ENCODE data around the gene P2RY12. TPM values are rescaled to one million over a fixed set of nuclear protein-coding genes. Genes with fewer than 3 reads are reported as not detected.
"Not testable (repeated sequence)": the region's sequence is repeated elsewhere in the genome, so short reads cannot be mapped to it uniquely, and the experiment has no call there.

The P2RY12 gene
- total RNA-seq, 1 donor from 2014 or later, result not detected

DNA sequence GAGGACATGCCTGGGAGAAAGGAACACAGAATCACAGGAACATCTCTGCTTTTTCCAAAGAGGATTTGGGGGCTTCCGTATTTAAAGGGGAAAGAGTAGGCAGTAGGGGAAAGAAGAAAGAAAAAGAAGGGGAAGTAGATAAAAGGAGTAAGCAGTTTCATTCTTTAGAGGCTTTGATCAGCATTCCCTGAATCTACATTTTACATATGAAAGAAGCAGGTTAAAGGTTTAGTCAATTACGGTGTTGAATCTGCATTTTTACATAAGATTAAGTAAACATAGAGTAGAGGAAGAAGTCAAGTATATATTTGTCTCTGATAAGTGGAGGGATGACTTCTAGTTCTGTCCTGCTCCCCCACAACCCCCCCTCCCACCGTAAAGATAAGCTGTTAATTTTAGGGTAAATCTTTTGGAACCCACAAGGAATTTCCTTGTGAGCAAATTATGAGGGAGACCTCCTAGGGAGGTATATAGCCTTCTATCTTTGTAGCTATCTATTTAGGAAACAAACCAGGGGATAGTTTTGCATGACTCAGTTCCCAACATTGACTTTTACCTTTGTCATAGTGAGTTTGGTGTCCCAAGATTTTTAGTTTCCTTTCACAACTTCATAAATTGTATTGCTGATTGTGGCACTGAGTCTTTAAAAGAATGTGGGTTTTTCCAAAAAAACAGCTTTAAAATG, 8.7 kb upstream of the P2RY12 start:
- Mint-ChIP-seq H3K9me3 (no peaks in the 10 kb centered on the region), H3K4me1 (ENCODE audit: unreplicated experiment) (no peaks in the 10 kb centered on the region), H3K27ac (no peak overlapping the region), H3K27me3 (no peaks in the 10 kb centered on the region), H3K36me3 (peaks cover 7% of the 10 kb centered on the region), H3K4me3 (no peak overlapping the region)
- no peak for DNase-seq (ENCODE audit: extremely low spot score, unreplicated experiment)
- TF ChIP-seq, protein P1, sequence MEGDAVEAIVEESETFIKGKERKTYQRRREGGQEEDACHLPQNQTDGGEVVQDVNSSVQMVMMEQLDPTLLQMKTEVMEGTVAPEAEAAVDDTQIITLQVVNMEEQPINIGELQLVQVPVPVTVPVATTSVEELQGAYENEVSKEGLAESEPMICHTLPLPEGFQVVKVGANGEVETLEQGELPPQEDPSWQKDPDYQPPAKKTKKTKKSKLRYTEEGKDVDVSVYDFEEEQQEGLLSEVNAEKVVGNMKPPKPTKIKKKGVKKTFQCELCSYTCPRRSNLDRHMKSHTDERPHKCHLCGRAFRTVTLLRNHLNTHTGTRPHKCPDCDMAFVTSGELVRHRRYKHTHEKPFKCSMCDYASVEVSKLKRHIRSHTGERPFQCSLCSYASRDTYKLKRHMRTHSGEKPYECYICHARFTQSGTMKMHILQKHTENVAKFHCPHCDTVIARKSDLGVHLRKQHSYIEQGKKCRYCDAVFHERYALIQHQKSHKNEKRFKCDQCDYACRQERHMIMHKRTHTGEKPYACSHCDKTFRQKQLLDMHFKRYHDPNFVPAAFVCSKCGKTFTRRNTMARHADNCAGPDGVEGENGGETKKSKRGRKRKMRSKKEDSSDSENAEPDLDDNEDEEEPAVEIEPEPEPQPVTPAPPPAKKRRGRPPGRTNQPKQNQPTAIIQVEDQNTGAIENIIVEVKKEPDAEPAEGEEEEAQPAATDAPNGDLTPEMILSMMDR (conservative IDR thresholded peaks at IDR 0.05), result no peak

DNA sequence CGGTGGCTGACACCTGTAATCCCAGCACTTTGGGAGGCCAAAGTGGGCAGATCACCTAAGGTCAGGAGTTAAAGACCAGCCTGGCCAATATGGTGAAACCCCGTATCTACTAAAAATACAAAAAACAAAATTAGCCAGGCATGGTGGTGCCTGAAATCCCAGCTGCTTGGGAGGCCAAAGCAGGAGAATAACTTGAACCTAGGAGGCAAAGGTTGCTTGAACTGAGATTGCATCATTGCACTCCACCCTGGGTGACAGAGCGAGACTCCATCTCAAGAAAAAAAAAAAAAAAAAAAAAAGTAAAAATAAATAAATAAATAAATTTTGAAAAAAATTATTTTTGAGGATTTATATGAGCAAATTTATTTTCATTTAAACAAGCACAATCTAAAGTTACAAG, 7.6 kb upstream of the P2RY12 start:
- not testable (repeated sequence) for H3K27ac Mint-ChIP-seq; H3K36me3 Mint-ChIP-seq; H3K9me3 Mint-ChIP-seq; H3K4me1 Mint-ChIP-seq (ENCODE audit: unreplicated experiment); H3K4me3 Mint-ChIP-seq; DNase-seq (ENCODE audit: extremely low spot score, unreplicated experiment); H3K27me3 Mint-ChIP-seq

DNA sequence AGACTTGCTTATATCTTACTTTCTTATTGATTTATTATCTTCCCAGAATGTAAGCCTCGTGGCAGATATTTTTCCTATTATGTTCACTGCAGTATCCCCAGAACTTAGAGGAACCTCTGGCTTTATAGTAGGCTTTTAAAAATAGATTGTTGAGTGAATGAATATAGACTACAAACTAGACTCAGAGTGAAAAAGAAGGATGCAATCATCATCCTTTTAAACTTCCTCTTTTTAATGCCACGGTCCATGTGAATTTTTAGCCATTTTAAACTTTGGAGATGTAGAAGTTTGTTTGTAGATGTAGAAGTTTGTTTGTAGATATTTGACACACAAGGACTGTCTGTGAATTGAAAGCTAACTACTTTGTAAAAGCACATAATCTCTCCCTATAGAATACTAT, 7.2 kb upstream of the P2RY12 start:
- no peak overlapping the region for H3K4me3 Mint-ChIP-seq
- no peaks in the 10 kb centered on the region for H3K9me3 Mint-ChIP-seq
- H3K36me3 Mint-ChIP-seq, result peaks cover 7% of the 10 kb centered on the region
- TF ChIP-seq, protein P1 (conservative IDR thresholded peaks at IDR 0.05), result no peak
- H3K27ac Mint-ChIP-seq, result no peak overlapping the region
- H3K4me1 Mint-ChIP-seq (ENCODE audit: unreplicated experiment), result no peaks in the 10 kb centered on the region
- no peaks in the 10 kb centered on the region for H3K27me3 Mint-ChIP-seq
- no peak for DNase-seq (ENCODE audit: extremely low spot score, unreplicated experiment)

DNA sequence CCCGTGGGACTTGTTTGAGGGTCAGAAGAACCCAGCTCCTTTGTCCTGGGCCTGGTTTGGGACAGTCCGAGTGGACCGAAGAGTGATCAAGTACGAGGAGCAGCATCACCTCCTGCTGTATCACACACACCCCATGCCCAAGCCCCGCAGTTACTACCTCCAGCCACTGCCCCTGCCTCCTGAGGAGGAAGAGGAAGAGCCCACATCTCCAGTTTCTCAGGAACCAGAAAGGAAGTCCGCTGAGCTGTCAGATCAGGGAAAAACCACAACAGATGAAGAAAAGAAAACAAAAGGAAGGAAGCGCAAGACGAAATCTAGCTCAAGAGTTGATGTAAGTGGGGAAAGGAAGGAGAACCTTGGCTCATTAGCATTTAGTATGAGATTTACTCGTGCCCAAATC, 3.3 kb upstream of the P2RY12 start:
- Mint-ChIP-seq H3K36me3 (peaks cover 7% of the 10 kb centered on the region), H3K27me3 (no peaks in the 10 kb centered on the region), H3K4me1 (ENCODE audit: unreplicated experiment) (peaks cover 16% of the 10 kb centered on the region), H3K27ac (no peak overlapping the region), H3K4me3 (no peak overlapping the region), H3K9me3 (no peaks in the 10 kb centered on the region)
- no peak for DNase-seq (ENCODE audit: extremely low spot score, unreplicated experiment)
- TF ChIP-seq, protein P1 (conservative IDR thresholded peaks at IDR 0.05), result no peak

DNA sequence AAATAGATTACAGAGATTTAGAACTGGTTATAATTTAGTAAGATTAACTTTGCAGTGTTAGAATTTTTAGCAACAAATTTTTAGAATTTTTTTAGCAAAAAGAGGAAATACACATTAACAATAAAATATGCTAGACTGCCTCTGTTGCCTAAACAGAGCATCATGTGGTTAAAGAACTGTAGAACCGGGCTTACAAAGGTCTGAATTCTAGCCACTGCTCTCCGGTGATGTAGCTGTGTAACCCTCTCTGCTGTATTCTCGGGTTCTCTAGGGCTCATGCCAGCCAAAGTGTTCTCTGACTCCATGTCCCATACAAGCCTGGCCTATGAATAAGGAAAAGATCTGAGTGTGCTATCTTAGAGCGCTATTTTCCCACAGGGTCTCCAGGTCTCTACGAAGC, 2.9 kb upstream of the P2RY12 start:
- Mint-ChIP-seq H3K36me3 (peaks cover 7% of the 10 kb centered on the region), H3K27ac (no peak overlapping the region), H3K4me3 (no peak overlapping the region), H3K27me3 (no peaks in the 10 kb centered on the region), H3K4me1 (ENCODE audit: unreplicated experiment) (peaks cover 16% of the 10 kb centered on the region), H3K9me3 (no peaks in the 10 kb centered on the region)
- TF ChIP-seq, protein P1 (conservative IDR thresholded peaks at IDR 0.05), result no peak
- DNase-seq (ENCODE audit: extremely low spot score, unreplicated experiment), result no peak

DNA sequence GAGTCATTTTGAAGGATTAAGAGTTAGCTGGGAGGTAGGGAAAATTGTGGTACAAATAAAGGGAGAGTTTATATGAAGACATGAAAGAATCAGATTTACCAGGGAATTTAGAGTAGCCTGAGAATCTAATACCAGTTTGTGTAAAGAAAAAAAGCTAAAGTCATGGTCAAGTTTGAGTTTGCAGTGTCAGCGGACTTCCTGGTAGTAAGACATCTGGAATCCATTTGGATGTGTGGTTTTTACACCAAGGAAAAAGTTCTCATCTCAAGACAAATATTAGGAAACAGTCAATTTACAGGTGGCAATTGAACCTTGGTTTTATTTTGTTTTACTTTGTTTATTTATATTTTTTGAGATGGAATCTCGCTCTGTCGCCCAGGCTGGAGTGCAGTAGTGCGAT, 1.5 kb upstream of the P2RY12 start:
- Mint-ChIP-seq H3K27me3 (no peaks in the 10 kb centered on the region), H3K4me3 (no peak overlapping the region), H3K9me3 (no peaks in the 10 kb centered on the region), H3K27ac (no peak overlapping the region), H3K4me1 (ENCODE audit: unreplicated experiment) (peaks cover 16% of the 10 kb centered on the region), H3K36me3 (peaks cover 3% of the 10 kb centered on the region)
- TF ChIP-seq, protein P1 (conservative IDR thresholded peaks at IDR 0.05), result no peak
- DNase-seq (ENCODE audit: extremely low spot score, unreplicated experiment), result no peak
